CD4-positive, alpha-beta T cell treated with Interleukin-21 for 1 hour (primary cell): ENCODE results near the gene SNAP91.

Experiments used
- DNase-seq: peaks from one replicate; pipeline ENCODE4 v3.0.0-alpha.2; 2020

Gene SNAP91

GRCh38 chr6:83536647-83537589 is 172.0 kb downstream of the SNAP91 start:
- DNase-seq = no peak

- DNase-seq = peak; percentile 32
These were observed 172.8 kb downstream of the SNAP91 start for GRCh38 chr6:83536034-83536646.

- DNase-seq = no peak
These were observed 190.0 kb downstream of the SNAP91 start for GRCh38 chr6:83518816-83519480.

GRCh38 chr6:83517500-83517899 is 191.4 kb downstream of the SNAP91 start:
- no peak for DNase-seq

DNA sequence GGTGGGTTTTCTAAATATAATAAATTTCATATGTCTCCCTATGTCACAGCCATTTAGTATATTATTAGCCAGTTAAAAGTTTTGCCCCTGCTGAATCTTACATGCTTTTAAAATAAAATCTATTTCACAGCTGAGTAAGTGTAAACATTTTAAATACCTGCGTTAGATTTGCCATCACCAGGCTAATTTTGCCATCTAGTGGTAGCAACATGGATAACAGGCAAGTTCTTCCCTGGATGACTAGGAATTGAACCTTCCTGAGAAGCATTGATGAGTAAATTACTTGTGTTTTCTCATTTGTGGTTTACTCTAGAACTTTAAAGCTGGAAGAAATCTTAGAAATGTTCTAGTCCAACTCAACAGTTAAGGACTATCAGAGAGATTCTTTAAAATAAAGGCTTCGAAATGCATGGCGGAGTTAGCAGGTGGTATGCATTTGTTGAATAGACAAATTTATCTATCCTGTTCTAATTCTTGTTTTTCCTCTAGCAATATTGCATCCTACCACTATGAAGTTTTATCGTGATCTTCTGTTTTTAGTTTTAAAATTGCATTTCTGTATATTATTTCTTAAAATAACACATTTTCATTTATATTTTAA is 193.9 kb downstream of the SNAP91 start:
- DNase-seq = peak; percentile 42

DNA sequence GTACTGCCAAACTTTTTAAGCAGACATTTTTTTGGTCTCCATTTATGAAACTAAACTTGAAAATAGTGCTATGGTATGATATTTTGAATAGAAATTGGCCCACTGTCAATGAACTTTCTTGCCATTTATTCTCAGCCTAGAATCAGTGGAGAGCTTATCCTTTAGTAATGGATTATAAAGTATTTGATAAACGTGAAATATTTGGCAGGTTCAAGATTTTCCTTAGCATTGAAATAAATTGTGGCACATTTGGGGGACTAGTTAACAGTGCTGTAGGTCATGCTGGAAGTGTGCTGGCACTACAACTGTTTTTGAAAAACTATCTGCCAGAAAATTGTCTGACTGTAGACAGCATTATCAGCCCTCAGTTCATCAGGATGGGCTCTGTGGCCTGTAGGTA is 194.4 kb downstream of the SNAP91 start:
- DNase-seq = no peak

DNA sequence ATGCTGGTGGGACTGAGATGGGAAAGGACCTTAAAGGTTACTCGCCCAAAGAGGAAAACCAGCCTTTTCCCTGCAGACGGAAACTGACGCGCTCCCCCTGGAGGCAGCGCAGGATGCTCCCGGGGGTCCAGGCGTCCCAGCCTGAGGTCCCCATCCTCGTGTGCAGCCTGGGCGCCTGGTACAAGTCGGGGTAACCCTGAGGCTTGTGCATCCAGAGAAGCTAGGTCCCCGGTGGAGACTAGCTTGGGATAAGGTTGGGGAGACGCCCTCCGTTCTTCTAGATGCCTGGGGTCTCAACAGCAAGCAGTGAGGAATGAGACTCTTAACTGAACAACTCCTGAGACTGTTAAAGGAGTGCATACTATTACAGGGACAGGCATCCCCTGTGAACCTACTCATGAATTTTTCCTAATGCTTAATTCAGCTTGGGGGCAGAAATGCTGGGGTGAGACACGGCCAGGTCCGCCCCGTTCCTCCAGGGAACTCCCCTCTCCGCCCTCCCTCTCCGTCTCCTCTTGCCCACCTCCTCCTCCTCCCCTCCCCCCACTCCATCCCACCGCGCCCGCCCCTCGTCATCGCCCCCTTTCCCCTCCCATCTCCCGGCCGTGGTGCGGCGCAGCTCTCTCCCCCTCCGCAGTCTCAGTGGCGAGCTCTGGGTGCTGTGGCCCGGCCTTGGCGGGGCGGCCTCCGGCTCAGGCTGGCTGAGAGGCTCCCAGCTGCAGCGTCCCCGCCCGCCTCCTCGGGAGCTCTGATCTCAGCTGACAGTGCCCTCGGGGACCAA is 196.8 kb downstream of the SNAP91 start, which contains the start of gene PRSS35:
PRSS35 (plus strand) TSS at position 634 of the 781 bp plus-strand sequence. CDS start 10,908 bp downstream, outside the sequence.
- peak; percentile 7 for DNase-seq

DNA sequence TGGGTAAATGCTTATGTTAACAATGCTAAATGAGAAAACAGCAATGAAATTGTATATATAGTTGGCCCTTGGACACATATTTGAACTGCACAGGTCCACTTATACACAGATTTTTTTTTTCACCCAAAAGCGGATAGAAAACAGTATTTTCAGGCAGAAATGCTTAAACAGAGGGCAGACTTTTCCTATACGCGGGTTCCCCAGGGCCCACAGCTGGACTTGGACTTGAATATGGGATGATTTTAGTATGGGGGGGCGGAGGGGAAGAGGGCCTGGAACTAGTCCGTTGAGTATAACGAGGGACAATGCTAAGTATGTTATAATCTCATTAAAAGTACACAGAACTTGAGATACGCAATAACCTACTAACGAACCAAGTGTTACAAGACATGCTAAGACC is 197.6 kb downstream of the SNAP91 start:
- DNase-seq = no peak

DNA sequence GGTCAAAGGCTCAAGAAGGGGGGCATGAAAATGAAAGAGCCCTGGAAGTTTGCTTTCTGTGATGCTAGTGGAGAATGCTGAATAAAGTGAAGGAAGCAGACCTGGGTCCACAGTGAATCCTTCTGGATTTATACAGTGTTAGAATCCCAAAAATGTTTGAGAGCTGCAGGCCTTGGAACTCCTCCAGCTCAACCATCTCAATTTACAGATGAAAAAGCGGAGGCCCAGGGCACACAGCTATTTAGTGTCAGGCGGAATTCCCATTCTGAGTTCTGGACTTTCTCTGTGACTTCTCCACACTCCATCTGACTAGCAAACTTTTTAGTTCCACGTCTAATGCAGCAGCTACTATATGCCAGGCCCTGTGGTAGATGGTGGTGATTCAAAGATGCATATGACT is 198.1 kb downstream of the SNAP91 start:
- DNase-seq = no peak

DNA sequence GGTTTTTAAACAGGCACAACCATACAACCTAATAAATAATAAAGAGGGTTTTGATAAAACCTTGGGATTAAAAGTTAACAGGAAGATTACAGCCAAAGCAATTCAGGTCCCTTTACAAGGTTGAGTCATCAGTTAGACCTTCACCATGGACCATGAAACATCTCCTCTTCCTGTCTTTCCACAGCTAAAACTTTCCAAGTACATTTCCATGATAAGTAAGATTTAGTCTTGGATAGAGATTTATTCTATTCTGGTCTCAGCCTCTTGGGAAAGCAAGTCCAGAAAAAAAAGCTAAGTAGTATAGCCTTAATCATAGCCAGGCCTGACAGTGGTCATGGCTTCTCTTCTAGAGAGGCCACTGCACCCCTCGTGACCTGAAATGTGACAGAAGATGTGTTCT is 199.5 kb downstream of the SNAP91 start:
- DNase-seq = no peak

DNA sequence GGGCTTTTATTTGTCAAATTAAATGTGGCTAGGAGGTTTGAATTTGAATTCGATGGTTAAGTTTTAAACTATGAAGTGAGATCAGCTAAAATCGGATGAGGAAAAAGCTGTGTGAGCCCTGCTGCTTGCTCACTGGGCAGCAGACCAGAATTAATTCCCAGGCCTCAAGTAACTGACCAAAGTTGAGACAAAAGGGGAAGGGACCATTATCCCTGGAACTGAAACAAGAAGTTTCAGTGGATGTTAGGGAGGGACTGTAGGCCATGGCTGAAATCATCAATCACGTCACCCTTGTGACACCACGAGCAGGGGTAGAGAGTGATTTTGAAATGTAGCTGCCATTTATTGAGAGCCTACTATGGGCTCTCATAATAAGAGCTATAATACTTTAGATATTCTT is 203.5 kb downstream of the SNAP91 start:
- no peak for DNase-seq
